Natural killer cell (primary cell): ENCODE results near the gene DOCK2. TPM values are rescaled to one million over a fixed set of nuclear protein-coding genes. Genes with fewer than 3 reads are reported as not detected.

Experiments
- ATAC-seq, 3 donors: fragments of 150-1000 bp in 2 of 3; fragments of 200-7000 bp in 1 of 3; cut with Tn5 transposase; 1 replicate in 1 of 3; 2 replicates in 2 of 3; pipeline ENCODE4 v1.10.0; 2021; ENCODE audit warnings: mild to moderate bottlenecking in 2 of 3, moderate library complexity in 2 of 3
- DNase-seq, 2 donors: peaks; one replicate each; pipeline versions ENCODE4 v3.0.0 to v3.0.0-alpha.2; 2013 to 2021; ENCODE audit warnings: mixed read lengths in 1 of 2
- H3K27ac ChIP-seq: one replicate; pipeline ENCODE4 v1.5.1; 2013; ENCODE audit warnings: mild to moderate bottlenecking, low read length
- H3K27me3 ChIP-seq: one replicate; pipeline ENCODE4 v1.6.1; 2013; ENCODE audit warnings: low read length; ENCODE audit not compliant: control insufficient read depth, insufficient read depth
- H3K36me3 ChIP-seq: one replicate; pipeline ENCODE4 v1.6.1; 2013; ENCODE audit warnings: low read length; ENCODE audit not compliant: control insufficient read depth, insufficient read depth
- H3K4me1 ChIP-seq: one replicate; pipeline ENCODE4 v1.6.1; 2013; ENCODE audit warnings: low read length; ENCODE audit not compliant: control insufficient read depth, insufficient read depth
- H3K4me3 ChIP-seq: one replicate; pipeline ENCODE4 v1.5.1; 2013; ENCODE audit warnings: low read length
- H3K9me3 ChIP-seq: one replicate; pipeline ENCODE4 v1.6.1; 2013; ENCODE audit warnings: low read length; ENCODE audit not compliant: control insufficient read depth, insufficient read depth
- H3K27ac Mint-ChIP-seq, 2 donors: one replicate each; pipeline ENCODE4 v1.8.0; 2022; ENCODE audit warnings: mild to moderate bottlenecking in 2 of 2, mixed read lengths in 2 of 2, moderate library complexity in 1 of 2
- H3K27me3 Mint-ChIP-seq, 2 donors: one replicate each; pipeline ENCODE4 v1.8.0; 2022; ENCODE audit warnings: low read depth in 2 of 2, mixed read lengths in 2 of 2
- H3K36me3 Mint-ChIP-seq: one replicate; pipeline ENCODE4 v1.8.0; 2022; ENCODE audit warnings: mixed read lengths
- H3K4me1 Mint-ChIP-seq, 2 donors: one replicate each; pipeline ENCODE4 v1.8.0; 2022; ENCODE audit warnings: mixed read lengths in 2 of 2
- H3K4me3 Mint-ChIP-seq: one replicate; pipeline ENCODE4 v1.8.0; 2022; ENCODE audit warnings: mild to moderate bottlenecking, moderate library complexity, mixed read lengths
- H3K9me3 Mint-ChIP-seq, 2 donors: one replicate each; pipeline ENCODE4 v1.8.0; 2022; ENCODE audit warnings: mixed read lengths in 2 of 2
- CTCF ChIP-seq: fragments of 200-600 bp; IDR thresholded peaks from one replicate; pipeline ENCODE4 v1.8.0; 2022; ENCODE audit warnings: antibody characterized with exemption
- WGBS: methylation state at CpG from one replicate; pipeline ENCODE4 v1.1.7; 2013; ENCODE audit warnings: missing lambda C conversion rate; ENCODE audit not compliant: insufficient coverage; 5-methylcytosine and 5-hydroxymethylcytosine counted together
- intact Hi-C: fragments of 100-400 bp; cut with micrococcal nuclease; formaldehyde crosslinking; loops from one replicate; pipeline ENCODE4 v1.14.2; 2022
- total RNA-seq, 4 donors: library from RNA; stranded (reverse); fragments of 120-200 nt in 1 of 4; gene quantifications; one replicate each; pipeline versions ENCODE4 v1.2.3 to v1.2.4, GENCODE V29; 2013 to 2022

The DOCK2 gene
- total RNA-seq, 3 donors from 2014 or later (not counting 1 experiment from before 2014, with no cell fraction given) = 317 to 361 (median 320) TPM

GRCh38 chr5:169893571-169893970 is 256.5 kb downstream of the DOCK2 start:
- WGBS = 63% methylated on average over 2 of the region's 2 CpGs
- Histone ChIP-seq H3K27me3 (no peaks in the 10 kb centered on the region), H3K4me3 (no peak overlapping the region), H3K9me3 (no peaks in the 10 kb centered on the region), H3K27ac (no peak overlapping the region), H3K36me3 (no peaks in the 10 kb centered on the region), H3K4me1 (no peaks in the 10 kb centered on the region)
- no peak for TF ChIP-seq CTCF
- no peaks in the 10 kb centered on the region for H3K36me3 Mint-ChIP-seq
- H3K9me3 Mint-ChIP-seq = no peaks in the 10 kb centered on the region
- H3K27ac Mint-ChIP-seq = peak overlapping the region in 1 of 2 donors; percentile 15
- DNase-seq = no peak
- H3K4me1 Mint-ChIP-seq = peaks cover 40 to 44% of the 10 kb centered on the region in 2 donors
- H3K4me3 Mint-ChIP-seq = no peak overlapping the region
- ATAC-seq = no peak
- no peaks in the 10 kb centered on the region for H3K27me3 Mint-ChIP-seq
- intact Hi-C loops = no loop called here

- no peak for ATAC-seq
- Histone ChIP-seq H3K9me3 (no peaks in the 10 kb centered on the region), H3K27ac (no peak overlapping the region), H3K27me3 (no peaks in the 10 kb centered on the region), H3K36me3 (peaks cover 3% of the 10 kb centered on the region), H3K4me1 (no peaks in the 10 kb centered on the region), H3K4me3 (no peak overlapping the region)
- no peak overlapping the region for H3K4me3 Mint-ChIP-seq
- no peaks in the 10 kb centered on the region for H3K27me3 Mint-ChIP-seq
- no peaks in the 10 kb centered on the region for H3K36me3 Mint-ChIP-seq
- no peak overlapping the region for H3K27ac Mint-ChIP-seq
- DNase-seq = no peak
- WGBS = 97% methylated on average over 7 of the region's 7 CpGs
- no peaks in the 10 kb centered on the region for H3K9me3 Mint-ChIP-seq
- peaks cover 47 to 50% of the 10 kb centered on the region in 2 donors for H3K4me1 Mint-ChIP-seq
- TF ChIP-seq CTCF = no peak
- intact Hi-C loops = no loop called here
Measured at GRCh38 chr5:169895926-169896325, 258.9 kb downstream of the DOCK2 start.

GRCh38 chr5:169897481-169897880 is 260.4 kb downstream of the DOCK2 start:
- H3K27ac ChIP-seq = no peak overlapping the region
- no peak for ATAC-seq
- H3K9me3 Mint-ChIP-seq = no peaks in the 10 kb centered on the region
- H3K27ac Mint-ChIP-seq = no peak overlapping the region
- H3K9me3 ChIP-seq = no peaks in the 10 kb centered on the region
- TF ChIP-seq CTCF = no peak
- 91% methylated on average over 4 of the region's 4 CpGs for WGBS
- peaks cover 3% of the 10 kb centered on the region for H3K36me3 ChIP-seq
- peaks cover 56 to 58% of the 10 kb centered on the region in 2 donors for H3K4me1 Mint-ChIP-seq
- H3K4me3 Mint-ChIP-seq = no peak overlapping the region
- intact Hi-C loops = no loop called here
- no peaks in the 10 kb centered on the region for H3K27me3 Mint-ChIP-seq
- H3K4me1 ChIP-seq = peaks cover 4% of the 10 kb centered on the region
- H3K36me3 Mint-ChIP-seq = no peaks in the 10 kb centered on the region
- no peaks in the 10 kb centered on the region for H3K27me3 ChIP-seq
- H3K4me3 ChIP-seq = no peak overlapping the region
- no peak for DNase-seq

GRCh38 chr5:169901896-169902295 is 264.8 kb downstream of the DOCK2 start:
- H3K36me3 ChIP-seq = peaks cover 3% of the 10 kb centered on the region
- Mint-ChIP-seq H3K27me3 (no peaks in the 10 kb centered on the region), H3K9me3 (no peaks in the 10 kb centered on the region), H3K4me3 (no peak overlapping the region), H3K4me1 (peaks cover 52 to 76% of the 10 kb centered on the region in 2 donors), H3K36me3 (no peaks in the 10 kb centered on the region), H3K27ac (peak overlapping the region in 1 of 2 donors; percentile 60)
- ATAC-seq (peak in 1 of 3 donors; percentile 20), DNase-seq (no peak)
- intact Hi-C loops = no loop called here
- no peaks in the 10 kb centered on the region for H3K9me3 ChIP-seq
- H3K27ac ChIP-seq = no peak overlapping the region
- WGBS = 18% methylated on average over 2 of the region's 2 CpGs
- no peaks in the 10 kb centered on the region for H3K27me3 ChIP-seq
- peaks cover 4% of the 10 kb centered on the region for H3K4me1 ChIP-seq
- no peak overlapping the region for H3K4me3 ChIP-seq
- no peak for TF ChIP-seq CTCF
